Uterus (tissue), 2 donors: ENCODE data around the gene IL6.

Experiments used
- CTCF ChIP-seq, 4 experiments: fragments of 200-600 bp in 2 of 4; fragments of 450-650 bp in 2 of 4; sonication (generic) in 2 of 4; IDR thresholded peaks; one replicate each; pipeline ENCODE4 v1.5.1; 2016 to 2019; ENCODE audit warnings: antibody characterized with exemption in 4 of 4, mild to moderate bottlenecking in 2 of 4, moderate library complexity in 1 of 4
- POLR2A ChIP-seq, 2 donors: fragments of 450-650 bp; IDR thresholded peaks; one replicate each; pipeline ENCODE4 v1.6.1; 2016; ENCODE audit warnings: antibody characterized with exemption in 2 of 2, mild to moderate bottlenecking in 1 of 2, moderate library complexity in 1 of 2

GRCh38 chr7:22694597-22695207 lies 32.3 kb upstream of the IL6 start:
- no peak for TF ChIP-seq CTCF (IDR thresholded peaks at IDR 0.05)
- no peak for TF ChIP-seq POLR2A (IDR thresholded peaks at IDR 0.05)
